ENCODE data around the gene NUP188. TPM values are rescaled to one million over a fixed set of nuclear protein-coding genes. Genes with fewer than 3 reads are reported as not detected.

NUP188 gene
- total RNA-seq, 1 donor from 2014 or later = 21.0 TPM

- DNase-seq = no peak
- ATAC-seq (ENCODE audit: poor library complexity) = no peak
- intact Hi-C loops (cut with DNase I) = no loop called here
Observed at GRCh38 chr9:128913048-128913900, 34.2 kb upstream of the NUP188 start.

DNA sequence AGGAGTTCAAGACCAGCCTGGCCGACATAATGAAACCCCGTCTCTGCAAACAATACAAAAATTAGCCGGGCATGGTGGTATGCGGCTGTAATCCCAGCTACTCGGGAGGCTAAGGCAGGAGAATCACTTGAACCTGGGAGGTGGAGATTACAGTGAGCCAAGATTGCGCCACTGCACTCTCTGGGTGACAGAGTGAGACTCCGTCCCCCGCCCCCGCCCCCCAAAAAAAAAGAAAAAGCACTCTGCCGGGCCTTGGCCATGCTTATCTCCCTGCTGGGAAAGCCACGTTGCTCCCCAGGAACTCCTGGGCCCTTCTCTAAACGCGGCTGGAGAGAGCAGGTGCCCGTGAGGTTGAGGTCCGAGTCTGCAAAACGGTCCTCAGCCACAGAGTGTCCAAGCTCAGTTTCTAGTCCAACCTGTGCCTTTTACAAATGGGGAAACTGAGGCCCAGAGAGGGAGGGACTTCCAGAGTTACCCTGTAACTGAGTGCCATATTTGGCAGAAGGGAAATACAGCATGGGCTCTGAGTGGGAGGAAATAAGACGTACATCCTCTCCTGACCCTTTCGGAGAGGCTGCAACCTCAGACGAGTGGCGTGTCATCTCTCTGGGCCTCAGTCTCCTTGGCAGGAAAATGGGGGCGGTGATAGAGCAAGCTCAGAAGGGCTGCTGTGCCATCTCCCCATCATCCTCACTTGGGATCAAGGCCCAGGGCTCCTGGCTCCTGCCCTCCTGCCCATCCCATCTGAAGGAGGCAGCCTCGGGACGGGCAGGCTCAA, 33.3 kb upstream of the NUP188 start:
- ATAC-seq (ENCODE audit: poor library complexity) (no peak), DNase-seq (no peak)
- intact Hi-C loops (cut with DNase I) = no loop called here

- DNase-seq = peak; percentile 81
- ATAC-seq (ENCODE audit: poor library complexity) = peak; percentile 30
- intact Hi-C loops (cut with DNase I) = no loop called here
Observed at GRCh38 chr9:128916204-128916603, 31.3 kb upstream of the NUP188 start.

DNA sequence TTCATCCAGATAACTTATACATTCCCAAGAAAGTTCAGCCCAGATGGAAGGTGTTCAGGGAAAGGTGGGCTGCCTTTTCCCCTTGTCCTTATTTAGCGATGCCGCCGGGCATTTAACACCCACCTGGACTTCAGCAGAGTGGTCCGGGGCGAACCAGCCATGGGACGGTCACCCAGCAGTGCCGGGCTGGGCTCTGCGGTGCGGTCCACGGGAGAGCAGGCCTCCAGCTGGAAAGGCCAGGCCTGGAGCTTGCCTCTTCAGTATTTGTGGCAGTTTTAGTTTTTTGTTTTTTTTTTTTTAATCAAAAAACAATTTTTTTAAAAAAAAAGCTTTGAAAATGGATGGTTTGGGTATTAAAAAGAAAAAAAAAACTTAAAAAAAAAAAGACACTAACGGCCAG, 30.8 kb upstream of the NUP188 start:
- intact Hi-C loops (cut with DNase I) = no loop called here

GRCh38 chr9:128917151-128917849, 30.2 kb upstream of the NUP188 start:
- ATAC-seq (ENCODE audit: poor library complexity) = peak; percentile 58
- DNase-seq = peak; percentile 85
- intact Hi-C loops (cut with DNase I) = no loop called here

More for the DNA sequence above, 30.8 kb upstream of the NUP188 start:
- ATAC-seq (ENCODE audit: poor library complexity) (no peak), DNase-seq (no peak)

DNA sequence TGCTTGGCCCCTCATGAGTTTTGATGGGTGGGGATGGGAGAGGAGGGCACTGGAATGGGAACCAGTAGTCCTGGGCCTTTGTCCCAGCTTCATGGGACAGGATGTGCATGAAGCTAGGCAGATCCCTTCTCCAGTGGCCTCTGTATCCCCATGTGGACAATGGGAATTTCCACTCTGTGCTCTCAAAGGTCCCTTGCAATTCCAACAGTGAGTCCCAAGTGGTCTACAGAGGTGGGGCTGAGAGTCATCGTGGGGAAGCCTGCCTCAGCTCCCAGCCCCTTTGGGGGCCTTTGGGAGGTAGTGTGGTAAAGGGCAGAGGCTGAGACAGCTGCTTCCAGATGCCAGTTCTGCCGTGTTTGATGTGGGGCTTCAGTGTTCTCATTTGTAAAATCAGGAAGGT, 28.6 kb upstream of the NUP188 start:
- ATAC-seq (ENCODE audit: poor library complexity) (no peak), DNase-seq (no peak)
- intact Hi-C loops (cut with DNase I) = no loop called here

- intact Hi-C loops (cut with DNase I) = loop anchor here (5.0 kb wide), 1 partner anchor 37 kb away; the partner anchor contains the start of genes KYAT1 and LRRC8A
- ATAC-seq (ENCODE audit: poor library complexity) = no peak
- no peak for DNase-seq
Observed at GRCh38 chr9:128919402-128920089, 28.0 kb upstream of the NUP188 start.

DNA sequence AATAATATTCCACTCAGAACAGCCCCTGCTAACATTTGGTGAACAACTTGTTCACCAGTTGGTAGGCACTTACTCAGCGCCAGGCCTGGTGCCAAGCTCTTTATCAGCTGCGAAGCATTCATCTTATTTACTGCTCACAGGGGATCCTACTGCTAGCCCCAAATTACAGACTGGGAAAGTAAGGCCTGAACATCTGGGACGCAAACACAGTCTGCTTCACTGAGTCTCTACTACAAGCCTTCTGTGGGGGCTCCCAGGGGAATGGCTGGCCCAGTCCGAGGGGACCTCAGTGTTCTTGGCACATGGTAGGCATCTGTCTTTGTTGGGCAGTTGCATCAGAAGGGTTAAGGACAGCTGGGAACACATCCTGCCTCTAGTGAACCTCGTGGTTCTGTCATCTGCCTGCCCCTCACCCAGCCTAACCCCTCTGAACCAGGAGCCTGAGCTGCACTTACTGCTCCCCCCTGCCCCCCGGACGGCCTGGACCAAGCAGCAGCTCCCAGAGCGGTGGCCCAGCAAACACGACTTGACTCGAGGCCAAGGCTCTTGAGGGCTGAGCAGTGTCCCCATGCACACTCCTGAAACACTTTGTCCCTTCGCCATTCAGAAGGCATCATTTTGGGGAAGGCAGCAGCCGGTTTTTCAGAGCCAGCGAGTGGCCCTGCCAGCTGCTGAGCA, 27.0 kb upstream of the NUP188 start, which contains the start of gene PHYHD1:
PHYHD1 (plus strand) TSS at position 602 of the 678 bp plus-strand sequence. CDS start 1,342 bp downstream, outside the sequence.
- peak; percentile 84 for DNase-seq
- peak; percentile 70 for ATAC-seq (ENCODE audit: poor library complexity)
- intact Hi-C loops (cut with DNase I) = loop anchor here (5.0 kb wide), 1 partner anchor 38 kb away; the partner anchor contains the start of genes KYAT1 and LRRC8A

DNA sequence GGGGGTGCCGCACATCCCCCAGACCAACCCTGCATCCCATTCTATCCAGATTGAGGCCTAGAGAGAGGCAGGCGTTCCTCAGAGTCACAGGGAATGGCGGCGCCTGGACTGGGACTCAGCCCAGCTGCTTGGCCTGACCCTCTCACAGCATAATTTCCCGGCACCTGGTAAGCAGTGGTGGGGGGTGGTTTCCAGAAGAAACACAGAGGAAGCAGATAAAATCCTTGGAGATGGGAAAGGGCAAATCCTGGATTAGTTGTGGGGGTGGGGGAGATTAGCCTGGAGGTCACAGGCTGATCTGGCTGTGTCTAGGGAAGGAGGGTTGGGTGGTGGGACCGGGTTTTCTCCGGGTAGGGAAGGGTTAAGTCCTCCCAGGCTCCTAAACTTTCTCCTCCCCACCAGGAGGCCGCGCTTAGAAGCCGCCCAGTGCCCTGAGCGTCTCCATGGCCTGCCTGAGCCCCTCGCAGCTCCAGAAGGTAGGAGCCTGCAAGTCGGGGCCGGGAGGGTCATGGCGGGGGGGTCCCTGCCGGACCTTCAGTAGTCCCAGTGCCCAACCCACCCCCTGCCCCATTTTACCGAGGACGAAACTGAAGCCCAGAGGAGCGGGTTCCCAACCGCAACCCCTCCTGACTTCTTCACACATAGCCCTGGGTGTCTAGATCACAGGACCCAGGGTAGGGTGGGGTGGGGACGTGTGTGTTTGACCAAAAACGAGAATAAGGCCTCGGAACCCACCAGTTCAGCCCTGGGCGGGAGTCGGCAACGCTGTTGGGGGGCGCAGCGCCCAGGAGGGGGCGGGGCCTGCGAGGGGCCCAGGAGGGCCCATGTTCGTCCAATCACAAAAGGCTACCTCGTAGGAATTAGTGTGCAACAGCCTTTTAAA, 25.4 kb upstream of the NUP188 start:
- peak; percentile 73 for ATAC-seq (ENCODE audit: poor library complexity)
- peak; percentile 74 for DNase-seq
- intact Hi-C loops (cut with DNase I) = loop anchor here (5.0 kb wide), 1 partner anchor 40 kb away; the partner anchor contains the start of genes KYAT1 and LRRC8A

GRCh38 chr9:128923493-128923883, 24.0 kb upstream of the NUP188 start:
- ATAC-seq (ENCODE audit: poor library complexity) = no peak
- intact Hi-C loops (cut with DNase I) = loop anchor here (5.0 kb wide), 1 partner anchor 41 kb away; the partner anchor contains the start of genes KYAT1 and LRRC8A
- no peak for DNase-seq

- intact Hi-C loops (cut with DNase I) = loop anchor here (2.0 kb wide), 1 partner anchor 65 kb away; no protein-coding TSS in a partner anchor
- DNase-seq (no peak), ATAC-seq (ENCODE audit: poor library complexity) (peak; percentile 83)
Observed at GRCh38 chr9:128927731-128928411, 19.6 kb upstream of the NUP188 start.

DNA sequence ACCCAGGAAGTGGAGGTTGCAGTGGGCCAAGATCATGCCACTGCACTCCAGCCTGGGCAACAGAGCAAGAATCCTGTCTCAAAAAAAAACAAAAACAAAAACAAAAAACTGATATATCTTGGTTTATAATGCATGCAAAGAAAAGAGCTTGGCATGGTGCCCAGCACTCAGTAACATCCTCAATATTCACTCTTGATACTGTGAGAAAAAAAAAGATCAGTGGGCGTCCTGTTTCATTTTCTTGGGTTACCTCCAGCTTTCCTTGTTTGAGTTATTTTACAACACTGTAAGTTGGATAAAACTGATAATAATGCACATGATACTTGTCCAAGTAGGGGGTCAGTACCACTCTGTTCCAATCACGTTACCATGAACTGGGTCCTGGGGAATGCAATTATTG, 18.9 kb upstream of the NUP188 start:
- DNase-seq (no peak), ATAC-seq (ENCODE audit: poor library complexity) (no peak)
- intact Hi-C loops (cut with DNase I) = loop anchor here (2.0 kb wide), 1 partner anchor 66 kb away; no protein-coding TSS in a partner anchor

DNA sequence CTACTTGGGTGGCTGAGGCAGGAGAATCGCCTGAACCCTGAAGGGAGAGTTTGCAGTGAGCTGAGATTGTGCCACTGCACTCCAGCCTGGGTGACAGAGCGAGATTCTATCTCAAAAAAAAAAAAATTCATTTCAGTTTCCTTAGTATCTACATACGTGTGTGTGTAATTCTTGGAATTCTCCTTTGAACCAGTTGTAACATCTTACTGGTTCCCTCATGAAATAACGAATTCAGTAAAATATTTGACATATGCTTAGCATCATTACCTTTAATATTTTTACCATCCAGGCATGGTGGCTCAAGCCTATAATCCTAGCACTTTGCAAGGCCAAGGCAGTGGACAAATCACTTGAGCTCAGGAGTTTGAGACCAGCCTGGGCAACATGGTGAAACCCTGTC, 17.9 kb upstream of the NUP188 start:
- ATAC-seq (ENCODE audit: poor library complexity) = no peak
- no peak for DNase-seq
- intact Hi-C loops (cut with DNase I) = loop anchor here (2.0 kb wide), 1 partner anchor 67 kb away; no protein-coding TSS in a partner anchor

DNA sequence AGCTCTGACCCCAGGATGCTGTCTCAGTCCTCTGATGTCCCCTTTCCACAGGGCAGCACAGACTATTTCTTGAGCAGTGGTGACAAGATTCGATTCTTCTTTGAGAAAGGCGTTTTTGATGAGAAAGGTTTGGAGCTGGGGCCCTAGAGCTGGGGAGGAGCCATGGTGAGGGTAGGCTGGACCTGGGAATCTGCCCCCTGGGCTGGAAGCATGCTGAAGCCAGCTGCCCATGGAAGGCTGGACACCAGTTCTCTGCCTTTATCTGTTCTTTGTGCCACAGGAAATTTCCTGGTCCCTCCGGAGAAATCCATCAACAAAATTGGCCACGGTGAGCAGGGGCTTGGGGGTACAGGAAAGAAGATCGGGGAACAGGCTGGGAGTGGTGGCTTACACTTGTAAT, 13.8 kb upstream of the NUP188 start:
- intact Hi-C loops (cut with DNase I) = no loop called here
- no peak for DNase-seq
- no peak for ATAC-seq (ENCODE audit: poor library complexity)

DNA sequence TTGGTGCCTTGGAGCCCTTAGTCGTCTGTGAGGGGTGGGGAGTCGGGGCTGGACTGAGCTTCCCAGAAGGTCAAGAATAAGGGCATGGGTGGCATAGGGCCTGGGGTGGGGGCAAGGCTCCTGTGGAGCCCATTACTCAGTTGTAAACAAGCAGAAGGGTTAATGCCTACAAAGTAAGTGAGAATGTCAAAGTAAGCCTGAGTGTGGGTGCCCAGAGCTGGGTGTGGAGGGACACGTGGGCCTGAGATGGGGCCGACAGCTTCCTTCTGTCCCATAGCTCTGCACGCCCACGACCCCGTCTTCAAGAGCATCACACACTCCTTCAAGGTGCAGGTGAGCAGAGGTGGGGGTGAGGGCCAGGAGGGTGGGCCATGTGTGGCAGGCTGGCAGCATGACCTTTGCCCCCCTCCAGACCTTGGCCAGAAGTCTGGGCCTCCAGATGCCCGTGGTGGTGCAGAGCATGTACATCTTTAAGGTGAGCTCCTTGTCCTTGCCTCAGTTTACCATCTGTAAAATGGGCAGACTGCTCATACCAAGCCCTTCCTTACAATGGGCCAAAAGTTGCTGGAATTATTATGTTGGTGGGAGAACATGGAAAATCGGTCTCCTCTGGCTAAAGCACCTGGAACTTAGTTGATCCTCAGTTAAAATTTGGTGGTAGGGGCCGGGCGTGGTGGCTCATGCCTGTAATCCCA, 11.2 kb upstream of the NUP188 start:
- ATAC-seq (ENCODE audit: poor library complexity) (no peak), DNase-seq (no peak)
- intact Hi-C loops (cut with DNase I) = no loop called here
